HCT116 (cell line): ENCODE data around the gene VMA21.

Experiments used
- CEBPB ChIP-seq: IDR thresholded peaks from 2 replicates; pipeline ENCODE4 v1.6.1; 2012; ENCODE audit warnings: low read depth
- EGR1 ChIP-seq: IDR thresholded peaks from 2 replicates; pipeline ENCODE4 v1.6.1; 2012; ENCODE audit warnings: low read depth
- EZH2phosphoT487 ChIP-seq: fragments of 200-600 bp; IDR thresholded peaks from 2 replicates; pipeline ENCODE4 v1.6.1; 2018; ENCODE audit warnings: antibody characterized with exemption, borderline replicate concordance
- JUND ChIP-seq: IDR thresholded peaks from 2 replicates; pipeline ENCODE4 v1.6.1; 2012
- POLR2A ChIP-seq: IDR thresholded peaks from 2 replicates; pipeline ENCODE4 v1.7.0; 2011; ENCODE audit warnings: borderline replicate concordance; ENCODE audit not compliant: insufficient read depth, insufficient read length; ENCODE audit errors: extremely low read depth
- POLR2AphosphoS5 ChIP-seq: IDR thresholded peaks from 2 replicates; pipeline ENCODE4 v1.6.1; 2011; ENCODE audit warnings: mild to moderate bottlenecking, low read depth, low read length, moderate library complexity
- RAD21 ChIP-seq: IDR thresholded peaks from 2 replicates; pipeline ENCODE4 v1.6.1; 2012; ENCODE audit warnings: low read depth, mild to moderate bottlenecking
- YY1 ChIP-seq: IDR thresholded peaks from 2 replicates; pipeline ENCODE4 v1.6.1; 2011; ENCODE audit warnings: low read length, low read depth, moderate library complexity, mild to moderate bottlenecking; ENCODE audit not compliant: insufficient replicate concordance; ENCODE audit errors: extremely low read depth
- ZNF274 ChIP-seq: fragments of 200-500 bp; sonication (Bioruptor generic); IDR thresholded peaks from 2 replicates; pipeline ENCODE4 v1.6.1; 2014; ENCODE audit warnings: mild to moderate bottlenecking, low read depth, low read length, inconsistent platforms
- TF ChIP-seq, protein P1 (sequence below), 3 experiments: fragments of 200-600 bp in 1 of 3; sonication (generic) in 1 of 3; IDR thresholded peaks in 2 of 3; conservative IDR thresholded peaks in 1 of 3; 2 replicates each; pipeline ENCODE4 v1.5.1; 2012 to 2017; ENCODE audit warnings: low read depth in 2 of 3, low read length in 2 of 3, antibody characterized with exemption in 1 of 3, borderline replicate concordance in 1 of 3, control low read depth in 1 of 3, mild to moderate bottlenecking in 1 of 3, mixed read lengths in 1 of 3, mixed run types in 1 of 3, moderate library complexity in 1 of 3; ENCODE audit not compliant: insufficient read depth in 1 of 3
- TF ChIP-seq, protein P2 (sequence below): IDR thresholded peaks from 2 replicates; pipeline ENCODE4 v1.6.1; 2012; ENCODE audit warnings: low read depth
- TF ChIP-seq, protein P3 (sequence below): IDR thresholded peaks from 2 replicates; pipeline ENCODE4 v1.6.1; 2012

DNA sequence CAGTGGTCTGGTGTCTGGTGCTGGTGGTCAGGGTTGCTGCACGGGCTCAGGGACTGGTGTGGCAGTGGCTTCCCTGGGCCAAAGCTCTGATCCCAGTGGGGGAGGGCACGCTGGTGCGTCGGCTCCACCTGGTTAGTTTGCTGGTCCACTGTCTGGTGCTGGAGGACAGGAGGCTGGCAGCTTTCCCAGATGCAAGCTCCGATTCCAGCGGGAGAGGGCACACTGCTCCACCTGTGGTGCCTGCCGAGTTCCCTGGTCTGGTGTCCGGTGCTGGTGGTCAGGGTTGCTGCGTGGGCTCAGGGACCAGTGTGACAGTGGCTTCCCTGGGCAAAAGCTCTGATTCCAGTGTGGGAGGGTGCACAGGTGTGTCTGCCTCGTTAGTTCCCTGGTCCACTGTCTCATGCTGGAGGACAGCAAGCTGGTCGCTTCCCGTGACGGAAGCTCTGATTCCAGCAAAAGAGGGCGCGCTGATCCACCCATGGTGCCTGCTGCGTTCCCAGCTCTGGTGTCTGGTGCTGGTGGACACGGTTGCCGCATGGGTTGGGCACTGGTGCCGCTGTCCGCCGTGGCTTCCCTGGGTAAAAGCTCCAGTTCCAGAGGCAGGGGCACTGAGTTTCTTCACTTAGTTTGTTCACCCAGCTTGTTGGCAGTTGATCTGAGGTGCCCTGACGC is 5.8 kb downstream of the VMA21 start:
- TF ChIP-seq, protein P1, sequence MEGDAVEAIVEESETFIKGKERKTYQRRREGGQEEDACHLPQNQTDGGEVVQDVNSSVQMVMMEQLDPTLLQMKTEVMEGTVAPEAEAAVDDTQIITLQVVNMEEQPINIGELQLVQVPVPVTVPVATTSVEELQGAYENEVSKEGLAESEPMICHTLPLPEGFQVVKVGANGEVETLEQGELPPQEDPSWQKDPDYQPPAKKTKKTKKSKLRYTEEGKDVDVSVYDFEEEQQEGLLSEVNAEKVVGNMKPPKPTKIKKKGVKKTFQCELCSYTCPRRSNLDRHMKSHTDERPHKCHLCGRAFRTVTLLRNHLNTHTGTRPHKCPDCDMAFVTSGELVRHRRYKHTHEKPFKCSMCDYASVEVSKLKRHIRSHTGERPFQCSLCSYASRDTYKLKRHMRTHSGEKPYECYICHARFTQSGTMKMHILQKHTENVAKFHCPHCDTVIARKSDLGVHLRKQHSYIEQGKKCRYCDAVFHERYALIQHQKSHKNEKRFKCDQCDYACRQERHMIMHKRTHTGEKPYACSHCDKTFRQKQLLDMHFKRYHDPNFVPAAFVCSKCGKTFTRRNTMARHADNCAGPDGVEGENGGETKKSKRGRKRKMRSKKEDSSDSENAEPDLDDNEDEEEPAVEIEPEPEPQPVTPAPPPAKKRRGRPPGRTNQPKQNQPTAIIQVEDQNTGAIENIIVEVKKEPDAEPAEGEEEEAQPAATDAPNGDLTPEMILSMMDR (IDR thresholded peaks at IDR 0.05 in 2 of 3, conservative IDR thresholded peaks at IDR 0.05 in 1 of 3; ENCODE audit: borderline replicate concordance in 1 of 3, insufficient read depth in 1 of 3, low read depth in 2 of 3, low read length in 2 of 3): no peak
- TF ChIP-seq, protein P2, sequence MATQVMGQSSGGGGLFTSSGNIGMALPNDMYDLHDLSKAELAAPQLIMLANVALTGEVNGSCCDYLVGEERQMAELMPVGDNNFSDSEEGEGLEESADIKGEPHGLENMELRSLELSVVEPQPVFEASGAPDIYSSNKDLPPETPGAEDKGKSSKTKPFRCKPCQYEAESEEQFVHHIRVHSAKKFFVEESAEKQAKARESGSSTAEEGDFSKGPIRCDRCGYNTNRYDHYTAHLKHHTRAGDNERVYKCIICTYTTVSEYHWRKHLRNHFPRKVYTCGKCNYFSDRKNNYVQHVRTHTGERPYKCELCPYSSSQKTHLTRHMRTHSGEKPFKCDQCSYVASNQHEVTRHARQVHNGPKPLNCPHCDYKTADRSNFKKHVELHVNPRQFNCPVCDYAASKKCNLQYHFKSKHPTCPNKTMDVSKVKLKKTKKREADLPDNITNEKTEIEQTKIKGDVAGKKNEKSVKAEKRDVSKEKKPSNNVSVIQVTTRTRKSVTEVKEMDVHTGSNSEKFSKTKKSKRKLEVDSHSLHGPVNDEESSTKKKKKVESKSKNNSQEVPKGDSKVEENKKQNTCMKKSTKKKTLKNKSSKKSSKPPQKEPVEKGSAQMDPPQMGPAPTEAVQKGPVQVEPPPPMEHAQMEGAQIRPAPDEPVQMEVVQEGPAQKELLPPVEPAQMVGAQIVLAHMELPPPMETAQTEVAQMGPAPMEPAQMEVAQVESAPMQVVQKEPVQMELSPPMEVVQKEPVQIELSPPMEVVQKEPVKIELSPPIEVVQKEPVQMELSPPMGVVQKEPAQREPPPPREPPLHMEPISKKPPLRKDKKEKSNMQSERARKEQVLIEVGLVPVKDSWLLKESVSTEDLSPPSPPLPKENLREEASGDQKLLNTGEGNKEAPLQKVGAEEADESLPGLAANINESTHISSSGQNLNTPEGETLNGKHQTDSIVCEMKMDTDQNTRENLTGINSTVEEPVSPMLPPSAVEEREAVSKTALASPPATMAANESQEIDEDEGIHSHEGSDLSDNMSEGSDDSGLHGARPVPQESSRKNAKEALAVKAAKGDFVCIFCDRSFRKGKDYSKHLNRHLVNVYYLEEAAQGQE: no peak
- TF ChIP-seq ZNF274 (no peak), POLR2A (no peak), YY1 (no peak), EZH2phosphoT487 (no peak), CEBPB (no peak), POLR2AphosphoS5 (no peak), JUND (no peak), RAD21 (no peak), EGR1 (no peak)
- TF ChIP-seq, protein P3, sequence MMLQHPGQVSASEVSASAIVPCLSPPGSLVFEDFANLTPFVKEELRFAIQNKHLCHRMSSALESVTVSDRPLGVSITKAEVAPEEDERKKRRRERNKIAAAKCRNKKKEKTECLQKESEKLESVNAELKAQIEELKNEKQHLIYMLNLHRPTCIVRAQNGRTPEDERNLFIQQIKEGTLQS: no peak
